ENCODE results near the gene STX10.

DNA sequence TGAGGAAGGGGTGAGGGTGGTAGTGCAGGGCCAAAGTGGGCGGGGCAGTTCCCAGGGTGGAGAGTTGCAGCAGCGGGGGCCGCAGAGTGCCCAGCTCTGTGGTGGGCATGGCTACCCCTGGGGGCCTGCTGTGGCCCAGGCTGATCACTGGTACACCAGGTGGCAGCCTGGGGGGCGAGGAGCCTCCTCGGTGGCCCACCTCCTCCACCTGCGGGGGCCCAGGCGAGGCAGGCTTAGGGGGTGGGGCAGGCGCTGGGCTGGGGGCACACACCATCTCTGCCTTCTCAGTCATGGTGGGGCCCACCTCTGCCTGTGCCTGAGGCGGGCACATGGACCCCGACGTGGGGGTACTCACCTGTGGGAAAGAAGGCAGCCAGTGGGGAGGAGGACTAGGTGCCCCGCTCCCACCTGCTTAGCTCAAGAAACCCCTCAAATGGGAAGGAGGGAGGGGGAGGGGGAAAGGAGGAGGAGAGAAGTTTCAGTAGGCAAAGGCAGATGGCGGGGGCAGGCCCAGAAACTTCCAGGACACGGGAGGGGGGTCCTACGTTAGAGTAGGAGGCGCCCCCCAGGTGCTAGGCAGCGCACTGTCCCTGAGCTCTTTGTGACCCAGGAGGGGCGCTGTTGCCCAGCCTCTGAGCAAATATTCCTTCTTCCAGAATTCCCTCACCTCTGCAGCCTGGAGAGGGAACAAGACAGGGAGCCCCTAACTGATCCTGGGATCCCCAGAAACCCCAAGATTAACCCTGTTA lies 49.2 kb downstream of the STX10 start:
- TF ChIP-seq SUZ12 (IDR thresholded peaks at IDR 0.05; ENCODE audit: extremely low read depth, insufficient read depth, insufficient read length) (no peak), YY1 (IDR thresholded peaks at IDR 0.05; ENCODE audit: insufficient read depth, insufficient read length) (no peak)

Measured in NT2/D1 (cell line).